PC-9 (cell line): ENCODE results near the gene VPS13D. TPM values are rescaled to one million over a fixed set of nuclear protein-coding genes. Genes with fewer than 3 reads are reported as not detected.
"Not testable (repeated sequence)": the region's sequence is repeated elsewhere in the genome, so short reads cannot be mapped to it uniquely, and the experiment has no call there.

Source experiments
- BruUV-seq: library from RNA; stranded (reverse); fragments of 400-500 nt; replicated peaks from 2 replicates; lab custom pipeline; 2021; lab: Mats Ljungman, UMichigan
- CTCF ChIA-PET: fragments of 300-600 bp; sonication (Branson Sonifier 250); formaldehyde crosslinking; loops from one replicate; lab custom pipeline; 2022; ENCODE audit warnings: antibody characterized with exemption; lab: Charles Lee
- POLR2A ChIA-PET: fragments of 300-600 bp; sonication (Branson Sonifier 250); formaldehyde crosslinking; loops from one replicate; lab custom pipeline; 2022; ENCODE audit warnings: antibody characterized with exemption; ENCODE audit not compliant: unreplicated experiment; lab: Charles Lee
- DNase-seq, 2 experiments: peaks; one replicate each; pipeline versions ENCODE4 v3.0.0 to v3.0.0-alpha.2; 2015 to 2022; ENCODE audit warnings: mixed read lengths in 1 of 2
- H2AFZ ChIP-seq: fragments of 200-600 bp; sonication (generic); 2 replicates; pipeline ENCODE4 v1.8.1; 2017; ENCODE audit warnings: antibody characterized with exemption
- H3F3A ChIP-seq: fragments of 200-600 bp; sonication (generic); 2 replicates; pipeline ENCODE4 v1.8.1; 2017; ENCODE audit warnings: antibody characterized with exemption, mild to moderate bottlenecking, low read depth; ENCODE audit not compliant: insufficient read depth
- H3K27ac ChIP-seq: fragments of 200-600 bp; sonication (generic); 2 replicates; pipeline ENCODE4 v1.6.1; 2016; ENCODE audit warnings: mixed run types
- H3K27me3 ChIP-seq: fragments of 200-600 bp; sonication (generic); 2 replicates; pipeline ENCODE4 v1.6.1; 2016; ENCODE audit warnings: low read depth, mixed run types; ENCODE audit not compliant: insufficient read depth
- H3K36me3 ChIP-seq: fragments of 200-600 bp; sonication (generic); 2 replicates; pipeline ENCODE4 v1.6.1; 2016; ENCODE audit warnings: low read depth, mixed run types
- H3K4me1 ChIP-seq: fragments of 200-600 bp; sonication (generic); replicated peaks from 2 replicates; pipeline ENCODE4 v1.6.1; 2016; ENCODE audit warnings: mixed run types; ENCODE audit not compliant: insufficient read depth
- H3K4me2 ChIP-seq: fragments of 200-600 bp; sonication (generic); 2 replicates; pipeline ENCODE4 v1.6.1; 2017; ENCODE audit warnings: mixed run types
- H3K4me3 ChIP-seq: fragments of 200-600 bp; sonication (generic); 2 replicates; pipeline ENCODE4 v1.6.1; 2016; ENCODE audit warnings: mixed run types
- H3K79me2 ChIP-seq: fragments of 200-600 bp; sonication (generic); 2 replicates; pipeline ENCODE4 v1.6.1; 2017; ENCODE audit warnings: low read depth, mixed run types
- H3K9me2 ChIP-seq: fragments of 200-600 bp; sonication (generic); 2 replicates; pipeline ENCODE4 v1.8.1; 2017; ENCODE audit warnings: mild to moderate bottlenecking; ENCODE audit not compliant: insufficient read depth
- H3K9me3 ChIP-seq: fragments of 200-600 bp; sonication (generic); 2 replicates; pipeline ENCODE4 v1.8.1; 2016; ENCODE audit warnings: low read depth; ENCODE audit not compliant: insufficient read depth
- H4K20me1 ChIP-seq: fragments of 200-600 bp; sonication (generic); 2 replicates; pipeline ENCODE4 v1.8.1; 2017; ENCODE audit not compliant: insufficient read depth
- EZH2 ChIP-seq: fragments of 200-600 bp; sonication (generic); IDR thresholded peaks from 2 replicates; pipeline ENCODE4 v1.8.0; 2017; ENCODE audit warnings: antibody characterized with exemption, low read depth
- intact Hi-C: fragments of 100-400 bp; cut with micrococcal nuclease; formaldehyde crosslinking; loops from one replicate; pipeline ENCODE4 v1.10.0; 2022; ENCODE audit not compliant: unreplicated experiment
- total RNA-seq: library from RNA; stranded (reverse); gene quantifications from 2 replicates; pipeline ENCODE4 v1.2.3, GENCODE V29; 2021
- TF ChIP-seq, protein P1 (sequence below): fragments of 200-600 bp; sonication (generic); conservative IDR thresholded peaks from 2 replicates; pipeline ENCODE4 v1.6.1; 2017; ENCODE audit warnings: mixed run types, antibody characterized with exemption, mild to moderate bottlenecking, moderate library complexity

VPS13D gene
- total RNA-seq, 1 experiment from 2014 or later: 36.2 TPM

GRCh38 chr1:12387641-12388040, 157.8 kb downstream of the VPS13D start:
- H3K9me3 ChIP-seq: peaks cover 18% of the 10 kb centered on the region
- ChIA-PET CTCF (interaction anchor here (0.6 kb wide), 1 partner anchor 1052 kb away, joined by 7 read pairs; no protein-coding TSS in a partner anchor), POLR2A (no interaction called here)
- H3K9me2 ChIP-seq: no peaks in the 10 kb centered on the region
- DNase-seq: peak in 1 of 2 experiments; percentile 35
- peaks cover 8% of the 10 kb centered on the region for H3F3A ChIP-seq
- H3K4me1 ChIP-seq: peaks cover 22% of the 10 kb centered on the region
- no peak overlapping the region for H3K4me3 ChIP-seq
- no peak overlapping the region for H2AFZ ChIP-seq
- BruUV-seq: no TSS peak
- H3K4me2 ChIP-seq: no peak overlapping the region
- no peaks in the 10 kb centered on the region for H3K79me2 ChIP-seq
- H3K36me3 ChIP-seq: peaks cover 39% of the 10 kb centered on the region
- no peaks in the 10 kb centered on the region for H4K20me1 ChIP-seq
- TF ChIP-seq, protein P1, sequence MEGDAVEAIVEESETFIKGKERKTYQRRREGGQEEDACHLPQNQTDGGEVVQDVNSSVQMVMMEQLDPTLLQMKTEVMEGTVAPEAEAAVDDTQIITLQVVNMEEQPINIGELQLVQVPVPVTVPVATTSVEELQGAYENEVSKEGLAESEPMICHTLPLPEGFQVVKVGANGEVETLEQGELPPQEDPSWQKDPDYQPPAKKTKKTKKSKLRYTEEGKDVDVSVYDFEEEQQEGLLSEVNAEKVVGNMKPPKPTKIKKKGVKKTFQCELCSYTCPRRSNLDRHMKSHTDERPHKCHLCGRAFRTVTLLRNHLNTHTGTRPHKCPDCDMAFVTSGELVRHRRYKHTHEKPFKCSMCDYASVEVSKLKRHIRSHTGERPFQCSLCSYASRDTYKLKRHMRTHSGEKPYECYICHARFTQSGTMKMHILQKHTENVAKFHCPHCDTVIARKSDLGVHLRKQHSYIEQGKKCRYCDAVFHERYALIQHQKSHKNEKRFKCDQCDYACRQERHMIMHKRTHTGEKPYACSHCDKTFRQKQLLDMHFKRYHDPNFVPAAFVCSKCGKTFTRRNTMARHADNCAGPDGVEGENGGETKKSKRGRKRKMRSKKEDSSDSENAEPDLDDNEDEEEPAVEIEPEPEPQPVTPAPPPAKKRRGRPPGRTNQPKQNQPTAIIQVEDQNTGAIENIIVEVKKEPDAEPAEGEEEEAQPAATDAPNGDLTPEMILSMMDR: no peak
- TF ChIP-seq EZH2: no peak
- H3K27me3 ChIP-seq: no peaks in the 10 kb centered on the region
- intact Hi-C loops: loop anchor here (2.0 kb wide), 1 partner anchor 231 kb away; the partner anchor contains the start of gene DHRS3
- H3K27ac ChIP-seq: no peak overlapping the region

GRCh38 chr1:12390296-12390695, 160.5 kb downstream of the VPS13D start:
- H3K27ac ChIP-seq, H3K79me2 ChIP-seq, BruUV-seq, H3F3A ChIP-seq, intact Hi-C loops, DNase-seq, CTCF ChIA-PET, H3K9me2 ChIP-seq, H3K27me3 ChIP-seq, H2AFZ ChIP-seq, POLR2A ChIA-PET, H3K4me2 ChIP-seq, H4K20me1 ChIP-seq, H3K4me3 ChIP-seq: not testable (repeated sequence)
- H3K36me3 ChIP-seq: peaks cover 28% of the 10 kb centered on the region
- H3K4me1 ChIP-seq: peaks cover 16% of the 10 kb centered on the region
- H3K9me3 ChIP-seq: peaks cover 18% of the 10 kb centered on the region

DNA sequence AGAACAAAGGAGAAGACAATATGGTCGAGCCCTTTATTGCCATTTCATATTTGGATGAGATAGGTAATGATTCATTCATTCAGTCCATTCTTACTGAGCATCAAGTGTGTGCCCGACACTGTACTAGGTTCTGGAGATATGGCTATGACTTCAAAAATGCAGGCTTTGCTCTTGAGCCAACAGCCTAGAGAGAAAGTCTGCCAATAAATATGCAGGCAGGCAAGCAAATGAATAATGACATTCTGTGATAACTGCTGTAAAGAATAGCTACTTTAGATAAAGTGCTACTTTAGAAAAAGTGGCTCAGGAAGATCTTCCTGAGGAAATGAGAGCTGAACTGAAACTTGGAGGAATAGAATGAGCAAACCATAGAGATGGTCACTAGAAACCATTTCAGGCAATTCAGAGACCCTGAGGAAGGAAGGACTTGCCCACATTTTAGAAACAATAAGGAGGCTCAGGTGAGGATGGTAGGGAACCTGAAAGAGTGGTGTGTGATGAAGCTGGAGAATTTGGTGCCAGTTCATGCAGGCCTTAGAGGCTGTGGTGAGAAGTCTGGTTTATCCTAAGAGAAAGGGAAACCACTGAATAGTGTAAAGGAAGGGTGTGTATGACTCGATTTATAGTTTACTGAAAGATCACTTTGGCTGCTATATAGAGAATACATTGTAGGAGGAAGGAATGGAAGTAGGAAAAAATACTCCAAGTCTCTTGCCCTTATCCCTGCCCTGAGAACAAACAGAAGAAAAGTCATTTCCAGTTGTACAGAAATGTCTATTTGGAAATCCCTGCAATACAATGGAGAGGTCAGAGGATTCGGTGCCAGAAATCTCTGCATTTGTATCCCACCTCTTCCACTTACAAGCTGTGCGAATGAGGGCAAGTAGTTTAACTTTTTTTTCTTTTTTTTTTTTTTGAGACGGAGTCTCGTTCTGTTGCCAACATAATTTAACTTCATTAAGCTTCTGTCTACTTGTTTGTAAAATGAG, 167.9 kb downstream of the VPS13D start:
- H3K27ac ChIP-seq: no peak overlapping the region
- H3K36me3 ChIP-seq: no peaks in the 10 kb centered on the region
- intact Hi-C loops: no loop called here
- H3K4me2 ChIP-seq: no peak overlapping the region
- no peak for DNase-seq
- no peaks in the 10 kb centered on the region for H3K9me2 ChIP-seq
- H3K27me3 ChIP-seq: no peaks in the 10 kb centered on the region
- TF ChIP-seq, protein P1: no peak
- no peak for TF ChIP-seq EZH2
- no peak overlapping the region for H2AFZ ChIP-seq
- no peaks in the 10 kb centered on the region for H3K79me2 ChIP-seq
- ChIA-PET POLR2A (no interaction called here), CTCF (interaction anchor here (0.6 kb wide), 1 partner anchor 224 kb away, joined by 3 read pairs; no protein-coding TSS in a partner anchor)
- H3K4me1 ChIP-seq: no peaks in the 10 kb centered on the region
- BruUV-seq: no TSS peak
- no peak overlapping the region for H3K4me3 ChIP-seq
- H3K9me3 ChIP-seq: no peaks in the 10 kb centered on the region; the same call in 1 of the 2 replicates
- H4K20me1 ChIP-seq: no peaks in the 10 kb centered on the region
- H3F3A ChIP-seq: no peaks in the 10 kb centered on the region
